SKM-1 treated with dmso at 0.1 percent for 144 hours (cell line): ENCODE measurements around the gene TBCCD1.
"Not testable (repeated sequence)": the region's sequence is repeated elsewhere in the genome, so short reads cannot be mapped to it uniquely, and the experiment has no call there.

ENCODE experiments used
- DNase-seq: peaks from one replicate; lab custom pipeline; 2025; ENCODE audit not compliant: unreplicated experiment; lab: John Stamatoyannopoulos, UW

The TBCCD1 gene

DNA sequence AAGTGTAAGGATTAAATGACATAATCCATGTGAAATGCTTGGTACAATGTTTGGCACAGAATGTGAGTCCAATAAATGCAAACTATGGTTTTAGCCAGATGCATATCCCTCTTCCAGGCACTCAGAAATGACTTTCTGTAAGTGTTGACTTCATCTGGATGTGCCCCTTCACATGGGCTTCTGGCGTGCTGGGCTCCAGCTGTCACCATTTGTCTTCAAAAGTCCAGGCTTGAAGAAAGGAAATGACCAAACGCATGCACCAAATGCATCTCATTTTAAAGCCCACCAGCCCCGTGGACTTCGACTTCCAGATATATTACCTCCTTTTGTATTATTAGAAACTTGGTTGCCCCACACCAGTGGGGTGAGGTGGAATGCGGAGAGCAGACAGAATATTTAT lies 46.7 kb downstream of the TBCCD1 start:
- no peak for DNase-seq

DNA sequence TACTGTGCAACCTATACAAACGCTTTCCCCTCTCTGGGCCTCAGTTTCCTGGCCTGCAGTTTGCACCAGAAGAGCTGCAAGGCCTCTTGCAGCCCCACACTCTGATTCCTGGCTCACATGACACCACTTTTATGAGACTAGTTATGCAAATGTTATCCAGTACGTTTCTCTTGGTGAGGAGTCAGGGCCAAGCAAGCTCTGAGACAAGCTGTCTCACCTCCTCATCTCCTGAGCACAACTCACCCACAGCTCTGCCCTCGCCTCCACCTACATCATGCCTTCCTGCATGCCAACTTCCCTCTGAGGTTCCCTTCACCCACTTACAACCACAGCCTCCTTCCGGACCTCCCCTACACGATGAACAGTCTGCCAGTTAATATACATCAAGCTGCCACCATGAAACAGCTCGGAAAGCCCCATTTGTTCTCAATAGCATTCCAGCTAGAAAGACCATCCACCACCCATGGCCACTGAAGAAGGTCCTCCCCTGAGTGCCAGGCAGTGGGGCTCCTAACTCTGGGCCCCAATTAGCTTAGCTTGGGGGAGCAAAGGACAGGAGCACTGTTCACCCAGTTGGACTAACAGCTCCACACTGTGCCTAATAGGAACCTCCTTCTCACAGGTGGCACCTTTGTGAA lies 48.0 kb downstream of the TBCCD1 start:
- no peak for DNase-seq

DNA sequence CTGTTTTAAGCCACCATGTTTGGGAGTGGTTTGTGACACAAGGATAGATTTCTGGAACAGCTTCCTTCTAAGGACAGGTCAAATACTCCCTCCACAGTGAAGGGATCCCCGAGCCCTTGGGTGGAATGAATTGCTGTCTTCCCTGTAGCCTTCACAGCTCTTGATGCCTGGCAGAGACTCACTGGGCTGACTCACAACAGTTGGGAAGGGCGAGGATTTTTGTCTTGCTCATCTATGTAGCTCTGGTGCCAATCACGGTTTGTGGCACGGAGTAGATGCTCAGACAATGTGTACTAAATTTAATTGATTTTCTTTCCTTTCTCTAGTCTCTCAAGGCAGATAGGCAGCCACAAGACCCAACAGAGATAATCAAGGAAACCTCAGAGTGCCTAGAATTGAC lies 49.9 kb downstream of the TBCCD1 start:
- DNase-seq: no peak

DNA sequence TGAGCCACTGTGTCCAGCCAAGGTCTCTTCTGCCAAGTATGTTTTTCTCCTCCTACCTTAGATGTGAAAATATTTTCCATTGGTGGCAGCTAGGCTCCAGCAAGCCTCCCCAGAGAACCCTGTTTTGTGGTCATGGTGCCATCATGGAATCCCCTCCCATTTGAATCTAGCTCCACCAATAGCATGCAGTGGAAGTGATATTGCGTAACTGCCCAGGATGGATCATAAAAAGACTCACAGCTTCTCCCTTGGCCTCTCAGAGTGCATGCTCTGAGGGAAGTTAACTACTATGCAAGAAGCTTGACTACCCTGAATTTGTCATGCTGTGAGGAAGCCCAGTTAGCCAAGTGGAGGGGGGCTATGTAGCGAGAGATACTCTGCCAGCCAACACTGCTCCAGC lies 50.5 kb downstream of the TBCCD1 start:
- no peak for DNase-seq

DNA sequence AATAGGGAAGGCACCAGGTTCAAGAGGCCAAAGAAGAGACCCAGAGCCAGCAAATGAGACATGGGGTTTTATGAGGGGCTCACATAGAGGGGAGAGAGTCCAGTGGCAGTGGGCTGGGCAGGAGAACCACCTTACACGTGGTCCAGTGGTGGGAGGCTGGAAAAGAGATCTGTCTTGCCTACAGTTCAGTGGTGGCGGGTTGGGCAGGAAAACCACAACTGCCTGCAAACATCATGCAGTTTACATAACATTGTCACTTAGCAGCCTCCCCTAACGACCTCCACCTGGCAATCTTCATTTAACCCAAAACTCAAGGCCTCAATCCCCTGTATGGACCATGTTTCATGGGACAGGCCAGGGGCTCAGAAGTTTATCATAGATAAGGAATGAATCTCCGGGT lies 52.0 kb downstream of the TBCCD1 start:
- DNase-seq: no peak

DNA sequence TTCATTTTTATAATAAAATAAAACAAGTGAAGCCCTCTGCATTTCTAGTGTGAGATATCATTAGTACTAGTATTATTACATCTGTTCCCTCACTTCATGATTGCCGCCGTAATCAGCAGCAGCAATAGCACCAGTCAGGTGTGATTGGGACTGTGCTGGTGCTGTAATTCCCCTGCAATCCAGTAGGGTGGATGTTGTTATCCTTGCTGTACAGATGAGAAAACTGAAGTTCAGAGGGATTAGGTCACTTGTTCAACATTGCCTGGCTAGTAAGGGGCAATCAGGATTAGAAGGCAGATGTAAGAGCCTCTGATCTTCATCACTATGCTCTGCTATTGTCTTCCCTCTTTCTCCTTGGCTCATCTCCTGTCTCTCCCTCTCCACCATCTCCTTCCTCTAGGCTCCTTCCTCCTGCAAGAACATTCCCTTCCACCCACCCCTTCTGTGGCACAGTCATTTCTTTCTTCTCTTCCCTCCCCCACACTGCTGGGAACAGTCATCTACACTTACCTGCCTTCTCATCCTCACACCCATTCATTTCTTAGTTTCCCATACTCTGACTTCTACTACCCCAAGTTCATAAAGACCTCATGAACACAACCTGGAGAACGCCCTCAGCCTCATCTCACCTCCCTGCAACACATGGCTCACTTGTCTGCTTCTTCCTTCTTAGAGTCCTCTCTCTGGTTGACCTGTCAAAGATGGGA lies 52.7 kb downstream of the TBCCD1 start:
- no peak for DNase-seq

DNA sequence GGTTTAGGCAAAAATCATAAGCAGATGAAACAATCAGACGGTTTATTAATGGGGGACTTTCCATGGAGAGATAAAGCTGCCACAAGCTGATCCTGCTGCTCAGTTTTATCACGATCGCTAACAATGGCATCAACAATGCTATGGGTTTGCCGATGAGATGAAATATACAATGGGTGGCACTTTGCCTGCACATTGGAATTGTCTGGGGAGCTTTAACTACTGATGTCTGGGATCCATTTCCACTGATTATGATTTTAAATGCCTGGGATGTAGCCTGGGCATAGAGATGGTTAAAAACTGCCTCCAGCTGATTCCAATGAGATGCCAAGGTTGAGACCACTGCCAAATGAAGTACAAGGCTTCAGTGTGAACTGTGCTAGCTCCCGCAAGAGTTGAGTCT lies 53.8 kb downstream of the TBCCD1 start:
- no peak for DNase-seq

DNA sequence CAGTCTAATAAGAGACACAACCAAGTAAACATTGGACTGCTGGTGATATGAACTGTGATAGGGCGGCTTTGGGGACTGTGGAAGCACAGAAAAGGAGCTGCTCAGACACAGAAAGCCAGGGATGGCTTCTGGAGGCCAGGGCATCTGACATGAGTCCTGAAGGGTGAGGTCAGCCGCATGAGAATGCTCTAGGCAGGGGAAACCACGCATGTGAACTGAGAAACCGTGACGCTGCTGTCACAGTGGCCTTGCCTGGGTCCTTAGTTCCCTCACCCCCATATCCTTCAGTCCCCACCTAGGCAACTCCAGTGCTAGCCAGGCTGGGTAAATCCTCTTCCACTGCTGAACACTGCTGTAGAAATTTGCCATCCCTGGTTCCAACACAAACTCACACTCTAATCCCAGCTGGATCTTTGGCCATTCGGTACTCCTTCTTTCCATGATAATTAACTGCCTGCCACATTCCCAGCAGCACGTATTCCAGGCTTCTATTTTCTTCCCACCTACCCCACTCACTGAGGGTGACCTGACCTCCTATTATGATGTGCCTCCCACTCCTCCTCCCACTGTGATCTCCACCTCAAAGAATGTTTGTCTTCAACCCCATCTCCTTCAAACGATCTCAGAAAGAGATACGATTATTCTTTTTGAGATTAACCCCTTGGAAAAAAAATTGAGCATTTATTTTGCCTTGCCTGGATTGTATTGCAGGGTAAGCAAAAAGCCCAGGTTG lies 54.4 kb downstream of the TBCCD1 start:
- DNase-seq: no peak

DNA sequence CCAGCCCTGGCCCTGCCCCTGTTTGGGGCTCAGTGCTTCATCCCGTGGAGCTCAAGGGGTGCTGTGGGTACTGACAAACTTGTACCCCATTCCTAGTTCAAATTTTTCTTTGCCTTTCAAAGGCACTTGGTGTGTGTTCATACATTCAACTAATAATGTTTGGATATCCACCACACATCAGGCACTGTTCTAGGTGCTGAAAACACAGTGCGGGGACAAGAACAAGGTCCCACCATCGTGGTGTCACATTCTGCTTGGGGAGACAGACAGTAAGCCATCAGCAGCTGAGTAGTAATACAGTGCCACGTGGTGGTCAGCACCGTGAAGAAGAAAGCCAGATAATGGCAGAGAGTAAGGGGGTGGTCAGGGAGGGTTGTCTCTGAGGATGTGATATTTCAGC lies 55.4 kb downstream of the TBCCD1 start:
- no peak for DNase-seq

DNA sequence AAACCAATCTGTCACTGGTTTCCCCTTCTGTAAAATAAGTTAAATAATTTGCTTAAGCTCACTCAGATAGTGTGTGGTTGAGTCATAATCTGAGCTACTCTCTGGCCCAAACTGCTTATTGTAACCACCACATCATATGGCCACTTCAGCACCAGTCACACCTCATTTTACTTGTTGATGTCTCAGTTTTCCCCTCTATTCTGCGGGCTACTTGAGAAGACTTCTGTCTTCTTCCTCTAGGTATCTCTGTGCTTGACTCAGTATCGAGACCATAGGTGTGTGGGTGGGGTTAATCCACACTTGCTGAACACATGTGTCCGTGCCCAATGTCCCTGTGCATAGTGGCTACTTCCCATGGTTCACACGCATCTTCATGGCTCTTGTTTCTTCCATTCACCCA lies 55.9 kb downstream of the TBCCD1 start:
- no peak for DNase-seq

DNA sequence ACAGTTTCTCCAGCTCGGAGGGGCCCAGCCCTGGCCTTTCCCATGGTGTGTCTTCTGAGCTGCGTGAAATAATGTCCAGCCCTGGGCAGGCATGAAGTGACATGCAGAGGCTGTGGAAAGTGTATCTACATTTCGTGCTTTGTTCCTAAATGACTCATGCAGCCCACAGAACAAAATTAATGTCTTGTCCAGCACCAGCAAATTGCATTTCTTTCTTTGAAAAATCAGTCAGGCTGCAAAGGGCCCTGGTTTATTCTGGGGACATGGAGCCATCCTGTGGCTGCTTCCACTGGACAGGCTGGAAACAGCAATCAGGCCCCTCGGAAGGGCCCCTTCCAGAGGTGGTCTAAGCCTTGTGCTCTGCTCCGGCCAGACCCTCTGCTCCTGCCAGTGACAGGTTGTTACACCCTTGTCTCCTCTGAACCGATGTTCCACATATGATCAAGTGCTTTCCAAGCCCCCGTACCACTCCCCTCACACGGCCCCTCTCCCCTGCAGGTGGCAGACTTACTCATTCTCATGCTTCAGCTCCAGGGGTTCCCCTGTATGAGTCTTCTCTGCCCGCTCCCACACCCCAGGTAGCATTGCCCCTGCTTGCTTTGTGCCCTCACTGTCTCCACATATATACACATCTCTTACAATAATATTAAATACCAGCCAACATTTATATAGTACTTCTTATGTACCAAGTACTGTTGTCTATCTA lies 56.6 kb downstream of the TBCCD1 start:
- no peak for DNase-seq

DNA sequence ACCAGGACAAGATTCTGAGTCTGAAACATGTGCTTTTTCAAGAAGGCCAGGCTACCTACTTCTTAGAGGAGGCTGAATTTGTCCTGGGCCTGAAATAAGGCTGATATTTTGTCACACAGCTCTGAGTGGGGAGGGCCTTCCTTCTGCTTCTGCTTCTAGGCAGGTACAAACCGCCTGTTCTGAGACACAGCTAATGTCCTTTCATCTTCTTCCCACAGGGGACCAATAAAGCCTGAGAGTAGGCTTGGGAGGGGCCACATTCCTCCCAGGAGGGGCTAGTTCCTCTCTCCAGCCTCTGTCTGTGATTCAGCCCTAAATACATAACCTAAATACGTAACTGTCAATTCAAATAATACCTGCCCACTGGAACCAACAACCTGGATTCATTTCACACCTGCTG lies 57.7 kb downstream of the TBCCD1 start:
- DNase-seq: no peak

DNA sequence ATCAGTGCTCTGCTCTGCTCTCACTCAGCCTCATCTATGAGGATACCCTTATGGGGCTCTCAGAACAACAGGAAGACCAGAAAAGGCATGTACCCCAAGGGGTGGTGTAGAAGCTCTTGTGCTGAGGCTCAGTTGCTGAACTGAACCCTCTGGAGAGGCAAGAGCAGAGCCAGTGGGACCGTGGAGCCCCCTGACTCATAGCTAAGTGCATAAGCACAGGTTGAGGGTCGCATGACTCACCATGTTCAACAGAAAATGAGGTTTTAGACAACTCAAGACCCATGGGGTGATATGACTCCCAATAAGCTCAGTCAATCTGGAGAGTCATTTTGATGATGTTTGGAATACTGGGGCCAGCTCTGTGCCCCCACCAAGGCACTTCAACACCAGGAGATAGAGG lies 60.3 kb downstream of the TBCCD1 start:
- DNase-seq: no peak

DNA sequence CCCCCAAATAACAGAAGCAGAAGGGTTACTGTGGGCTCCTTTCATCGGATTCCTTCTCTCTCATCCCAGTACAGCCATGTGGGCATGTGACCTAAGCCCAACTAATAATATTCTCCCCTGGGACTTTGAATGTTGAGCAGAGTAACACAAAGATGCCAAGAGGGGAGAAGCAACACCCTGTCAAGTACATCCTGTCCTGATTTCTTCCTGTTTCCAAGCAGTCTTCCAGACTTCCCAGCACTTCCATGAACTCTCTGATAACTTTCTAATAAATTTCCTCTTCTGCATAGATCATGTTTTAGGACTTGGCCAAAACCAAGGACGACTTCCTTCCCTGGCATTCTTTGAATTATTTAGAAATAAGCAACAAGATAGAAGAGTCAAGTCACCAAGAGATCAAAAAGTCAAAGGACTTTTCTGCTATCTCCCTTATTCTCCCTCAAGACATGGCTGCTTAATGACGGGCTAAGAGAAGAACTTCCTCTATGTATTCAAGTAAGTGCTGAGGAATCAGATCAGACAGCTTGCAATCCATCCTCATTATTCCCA lies 60.9 kb downstream of the TBCCD1 start:
- DNase-seq: no peak

DNA sequence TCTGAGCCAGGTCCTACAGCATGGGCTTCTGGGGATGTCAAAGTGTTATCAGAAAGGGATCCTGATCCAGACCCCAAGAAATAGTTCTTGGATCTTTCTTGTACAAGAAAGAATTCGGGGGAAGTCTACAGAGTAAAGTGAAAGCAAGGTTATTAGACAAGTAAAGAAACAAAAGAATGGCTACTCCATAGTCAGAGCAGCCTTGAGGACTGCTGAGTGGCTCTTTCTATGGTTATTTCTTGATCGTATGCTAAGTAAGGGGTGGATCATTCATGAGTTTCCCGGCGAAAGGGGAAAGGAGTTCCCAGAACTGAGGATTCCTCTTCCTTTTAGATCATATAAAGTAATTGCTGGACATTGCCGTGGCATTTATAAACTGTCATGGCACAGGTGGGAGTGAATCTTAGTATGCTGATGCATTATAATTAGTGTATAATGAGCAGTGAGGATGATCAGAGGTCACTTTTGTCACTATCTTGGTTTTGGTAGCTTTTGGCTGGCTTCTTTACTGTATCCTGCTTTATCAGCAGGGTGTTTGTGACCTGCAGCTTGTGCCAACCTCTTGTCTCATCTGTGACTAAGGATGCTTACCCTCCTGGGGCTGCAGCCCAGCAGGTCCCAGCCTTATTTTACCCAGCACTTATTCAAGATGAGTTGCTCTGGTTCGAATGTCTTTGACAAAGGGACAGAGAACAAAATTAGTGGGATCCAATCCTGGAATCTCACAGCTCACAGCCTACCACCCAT lies 64.0 kb downstream of the TBCCD1 start:
- no peak for DNase-seq

DNA sequence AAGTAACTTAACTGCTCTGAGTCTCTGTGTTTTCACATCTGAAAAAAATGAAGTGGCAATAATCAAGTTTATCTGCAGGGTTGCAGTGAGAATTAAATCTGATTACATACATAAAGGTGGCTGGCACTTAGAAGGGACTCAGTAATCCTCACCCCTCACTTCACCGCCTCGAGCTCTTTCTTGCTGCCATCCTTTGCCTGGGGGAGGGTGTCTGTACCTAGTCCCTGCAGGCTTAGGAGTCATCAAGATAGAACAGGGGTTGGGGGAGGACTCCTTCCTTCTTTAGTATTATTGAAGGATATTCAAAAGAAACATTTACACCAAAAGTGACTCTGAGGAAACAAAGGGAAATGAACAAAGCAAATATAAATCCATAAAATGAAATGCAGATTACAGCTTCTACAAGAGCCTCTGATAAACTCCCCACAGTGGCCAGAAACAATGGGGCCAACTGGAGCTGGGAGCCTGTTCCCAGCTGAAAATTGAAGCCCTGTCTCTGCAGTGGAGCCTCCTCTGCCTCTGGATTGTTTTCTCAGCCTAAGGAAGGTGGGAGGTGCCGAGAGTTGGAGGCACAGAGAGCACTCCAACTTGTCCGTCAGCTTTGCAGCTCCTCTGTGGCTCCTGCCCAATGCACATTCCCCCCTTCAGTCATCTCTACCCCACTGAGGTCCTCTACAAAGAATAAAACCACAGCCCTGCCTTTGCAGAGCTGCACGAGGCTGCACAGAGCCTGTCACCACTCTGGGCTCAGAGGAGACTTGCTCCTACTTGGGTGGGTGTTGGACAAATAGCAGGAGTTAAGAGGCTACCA lies 64.8 kb downstream of the TBCCD1 start:
- no peak for DNase-seq

DNA sequence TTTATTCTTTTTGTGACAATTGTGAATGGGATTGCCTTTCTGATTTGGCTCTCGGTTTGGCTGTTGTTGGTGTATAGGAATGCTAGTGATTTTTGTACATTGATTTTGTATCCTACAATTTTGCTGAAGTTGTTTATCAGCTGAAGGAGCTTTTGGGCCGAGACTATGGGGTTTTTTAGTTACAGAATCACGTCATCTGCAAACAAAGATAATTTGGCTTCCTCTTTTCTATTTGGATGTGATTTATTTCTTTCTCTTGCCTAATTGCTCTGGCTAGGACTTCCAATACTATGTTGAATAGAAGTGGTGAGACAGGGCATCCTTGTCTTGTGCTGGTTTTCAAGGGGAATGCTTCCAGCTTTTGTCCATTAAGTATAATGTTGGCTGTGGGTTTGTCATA lies 67.2 kb downstream of the TBCCD1 start:
- DNase-seq: not testable (repeated sequence)

DNA sequence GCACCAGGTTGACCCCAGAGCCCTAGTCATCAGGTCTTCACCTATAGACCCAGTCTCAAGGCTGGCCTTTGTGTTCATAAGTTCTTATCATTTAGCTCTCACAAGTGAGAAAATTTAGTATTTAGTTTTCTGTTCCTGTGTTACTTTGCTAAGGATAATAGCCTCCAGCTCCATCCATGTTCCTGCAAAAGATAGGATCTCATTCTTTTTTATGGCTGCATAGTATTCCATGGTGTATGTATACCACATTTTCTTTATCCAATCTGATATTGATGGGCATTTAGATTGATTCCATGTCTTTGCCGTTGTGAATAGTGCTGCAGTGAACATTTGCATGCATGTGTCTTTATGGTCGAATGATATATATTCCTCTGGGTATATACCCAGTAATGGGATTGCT lies 69.1 kb downstream of the TBCCD1 start:
- not testable (repeated sequence) for DNase-seq

DNA sequence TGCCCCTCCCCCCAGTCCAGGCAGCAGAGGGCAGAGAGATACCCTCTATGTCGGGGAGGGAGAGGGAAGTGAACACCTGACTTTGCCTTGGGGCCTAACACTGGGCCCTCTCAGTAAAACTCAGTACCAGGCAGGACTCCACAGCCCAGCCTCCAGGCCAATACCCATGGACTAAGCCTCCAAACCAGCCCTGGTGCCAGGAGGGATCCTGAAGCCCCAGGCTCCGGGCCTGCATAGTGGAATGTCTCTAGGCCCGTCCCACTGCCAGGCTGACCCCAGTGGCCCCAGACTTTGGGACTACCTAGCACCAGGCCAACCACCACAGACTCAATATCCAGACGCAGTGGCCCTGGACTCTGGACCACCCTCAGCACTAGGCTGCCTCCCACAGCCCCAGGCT lies 69.5 kb downstream of the TBCCD1 start:
- no peak for DNase-seq

DNA sequence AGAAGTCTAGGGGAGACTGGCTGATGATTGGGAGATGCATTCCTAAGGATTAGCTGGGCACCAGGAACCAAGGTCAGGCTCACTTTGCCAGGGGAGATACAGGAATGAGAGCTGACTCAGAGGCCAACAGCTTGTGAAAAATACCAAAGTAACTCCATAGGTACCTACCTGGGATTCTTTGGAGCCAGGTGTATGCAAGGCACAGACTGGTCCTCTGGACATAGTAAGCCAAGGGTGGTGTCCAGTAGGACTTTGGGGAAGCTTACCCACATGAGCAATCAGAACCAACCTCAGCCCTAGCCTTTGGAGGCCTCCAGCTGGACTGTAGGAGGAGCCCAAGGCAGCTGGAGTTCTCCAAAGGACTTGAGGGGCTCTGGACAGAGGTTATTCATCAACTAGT lies 70.5 kb downstream of the TBCCD1 start:
- no peak for DNase-seq
